Middle frontal gyrus (tissue), 1 donor: ENCODE results near the gene ERMP1.

ENCODE experiments used
- DNase-seq: peaks from one replicate; pipeline ENCODE4 v3.0.0-alpha.2; 2015; ENCODE audit warnings: low spot score; ENCODE audit errors: extremely low spot score

Gene ERMP1

DNA sequence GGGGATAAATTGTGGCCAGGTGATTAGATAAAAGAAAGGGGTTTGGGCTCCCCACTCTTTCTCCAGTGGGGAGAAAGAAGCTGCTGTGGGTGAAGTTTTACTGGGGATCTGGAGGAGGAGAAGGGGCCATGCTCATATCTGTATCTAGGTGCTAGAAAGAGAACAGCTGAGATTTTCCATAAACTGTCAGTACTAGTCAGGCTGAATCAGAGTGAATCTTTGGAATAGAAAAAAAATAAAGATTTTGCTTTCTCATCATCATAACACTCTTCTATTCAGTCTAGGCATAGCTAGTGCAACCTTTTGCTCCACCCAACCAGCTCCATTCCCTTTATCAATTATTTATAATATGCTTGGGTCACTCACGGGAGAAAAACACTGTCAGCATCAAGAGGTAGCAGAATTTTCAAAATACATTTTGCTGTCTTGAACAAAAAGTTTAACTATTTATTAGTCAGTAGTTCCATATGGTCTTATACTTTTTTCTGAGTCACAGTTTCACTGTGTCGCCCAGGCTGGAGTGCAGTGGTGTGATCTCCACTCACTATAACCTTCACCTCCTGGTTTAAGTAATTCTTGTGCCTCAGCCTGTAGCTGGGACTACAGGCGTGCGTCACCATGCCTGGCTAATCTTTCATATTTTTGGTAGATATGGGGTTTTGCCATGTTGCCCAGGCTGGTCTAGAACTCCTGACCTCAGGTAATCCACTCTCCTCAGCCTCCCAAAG lies 21.3 kb upstream of the ERMP1 start:
- DNase-seq = no peak

DNA sequence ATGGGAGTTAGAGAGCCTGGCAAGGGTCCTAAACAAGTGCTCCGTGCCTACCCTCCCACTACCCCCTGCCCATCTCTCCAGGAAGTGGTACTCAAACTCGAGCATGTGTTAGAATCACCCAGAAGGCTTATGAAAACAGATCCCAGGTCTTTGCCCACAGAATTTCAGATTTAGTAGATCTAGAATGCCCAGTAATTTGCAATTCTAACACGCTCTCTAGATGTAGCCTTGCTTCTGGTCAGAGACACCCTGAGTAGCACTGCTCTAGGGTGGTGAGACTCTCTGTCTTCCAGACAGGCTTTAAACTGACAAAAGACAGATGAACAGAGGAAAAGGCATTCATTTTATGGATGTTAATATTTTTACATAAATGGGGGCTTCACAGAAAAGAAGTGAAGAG lies 20.7 kb upstream of the ERMP1 start:
- no peak for DNase-seq

DNA sequence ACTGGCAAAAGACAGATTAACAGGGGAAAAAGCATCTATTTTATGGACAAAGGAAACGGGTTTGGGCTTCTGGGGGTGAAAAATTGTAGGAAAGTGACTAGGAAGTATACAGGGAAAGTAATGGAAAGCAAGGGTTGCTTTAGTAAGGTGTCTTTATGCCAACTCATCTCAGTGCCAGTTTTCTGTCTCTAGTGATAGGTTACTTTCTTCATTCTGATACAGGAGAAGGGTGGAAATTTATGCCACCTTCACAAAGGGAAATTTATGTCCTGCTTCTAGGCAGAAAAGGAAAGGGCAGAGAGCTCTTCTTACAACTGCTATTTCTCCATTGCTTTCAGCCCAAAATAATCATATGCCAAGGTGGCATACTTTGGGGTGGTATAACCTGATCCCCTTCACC lies 20.1 kb upstream of the ERMP1 start:
- DNase-seq = no peak

GRCh38 chr9:5851445-5851844 lies 18.5 kb upstream of the ERMP1 start:
- DNase-seq = no peak

- DNase-seq = no peak
These were observed 17.8 kb upstream of the ERMP1 start for GRCh38 chr9:5850724-5851122.

- no peak for DNase-seq
These were observed 15.5 kb upstream of the ERMP1 start for GRCh38 chr9:5848372-5848882.

DNA sequence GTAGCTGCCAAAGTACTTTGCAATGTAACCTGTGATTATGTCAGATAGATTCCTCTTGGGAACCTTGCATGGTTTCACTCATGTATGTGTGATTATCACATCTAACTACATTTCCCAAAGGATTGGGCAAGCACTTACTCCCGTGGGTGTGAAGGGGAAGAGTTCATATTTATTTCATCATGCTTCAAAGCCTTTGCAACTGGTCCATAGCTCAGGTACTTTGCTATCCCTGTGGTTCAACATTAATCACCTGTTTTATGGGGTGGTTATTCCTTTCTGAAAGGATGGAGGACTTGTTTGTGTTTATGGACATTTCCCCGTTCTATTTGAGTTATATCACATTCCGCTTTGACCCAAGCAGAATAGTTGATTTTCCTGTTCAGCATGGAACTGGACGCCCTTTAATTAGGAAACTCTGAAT lies 13.6 kb upstream of the ERMP1 start:
- DNase-seq = no peak

- no peak for DNase-seq
These were observed 13.2 kb upstream of the ERMP1 start for GRCh38 chr9:5846096-5846495.

DNA sequence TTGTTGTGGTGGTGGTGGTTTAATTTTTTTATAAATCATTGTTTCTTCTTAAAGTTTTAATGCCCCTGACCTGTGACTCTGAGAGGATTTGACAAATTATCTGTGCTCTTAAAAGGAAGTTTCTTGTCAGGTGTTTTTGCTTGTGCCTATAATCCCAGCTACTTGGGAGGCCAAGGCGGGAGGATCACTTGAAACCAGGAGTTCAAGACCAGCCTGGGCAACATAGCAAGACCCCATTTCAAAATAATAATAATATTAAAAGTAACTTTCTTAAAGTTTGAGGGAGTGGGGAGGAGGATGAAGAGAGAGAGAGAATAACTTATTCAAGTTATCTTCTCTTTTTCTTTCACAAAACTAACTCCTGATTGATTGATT lies 12.2 kb upstream of the ERMP1 start:
- DNase-seq = no peak

DNA sequence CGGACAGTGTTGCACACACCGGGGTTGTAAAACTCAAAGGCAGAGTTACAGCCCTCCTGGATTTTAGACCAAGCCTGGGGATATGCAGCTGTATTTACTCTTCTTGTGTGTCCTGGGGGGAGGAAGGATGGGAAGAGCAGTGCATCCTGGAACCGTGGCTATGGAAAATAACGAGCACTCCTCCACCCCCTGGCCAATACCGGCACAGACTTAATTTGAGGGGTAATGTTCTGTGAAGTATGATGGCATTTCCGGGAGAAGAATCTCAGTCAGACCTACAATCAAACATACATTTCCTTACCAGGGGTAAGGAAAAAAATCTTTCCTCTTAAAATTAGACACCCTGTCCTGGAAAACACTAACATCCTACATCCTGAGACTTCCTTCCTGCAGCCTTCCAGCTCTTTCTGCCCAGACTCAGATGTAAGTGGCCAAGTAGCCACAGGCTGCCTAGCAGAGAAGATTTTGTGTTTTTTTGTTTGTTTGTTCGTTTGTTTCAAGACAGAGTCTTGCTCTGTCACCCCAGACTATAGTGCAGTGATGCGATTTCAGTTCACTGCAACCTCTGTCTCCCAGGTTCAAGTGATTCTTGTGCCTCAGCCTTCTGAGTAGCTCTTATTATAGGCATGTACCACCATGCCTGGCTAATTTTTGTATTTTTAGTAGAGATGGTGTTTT lies 11.0 kb upstream of the ERMP1 start:
- DNase-seq = no peak

GRCh38 chr9:5842929-5843793 lies 10.2 kb upstream of the ERMP1 start:
- DNase-seq = no peak

DNA sequence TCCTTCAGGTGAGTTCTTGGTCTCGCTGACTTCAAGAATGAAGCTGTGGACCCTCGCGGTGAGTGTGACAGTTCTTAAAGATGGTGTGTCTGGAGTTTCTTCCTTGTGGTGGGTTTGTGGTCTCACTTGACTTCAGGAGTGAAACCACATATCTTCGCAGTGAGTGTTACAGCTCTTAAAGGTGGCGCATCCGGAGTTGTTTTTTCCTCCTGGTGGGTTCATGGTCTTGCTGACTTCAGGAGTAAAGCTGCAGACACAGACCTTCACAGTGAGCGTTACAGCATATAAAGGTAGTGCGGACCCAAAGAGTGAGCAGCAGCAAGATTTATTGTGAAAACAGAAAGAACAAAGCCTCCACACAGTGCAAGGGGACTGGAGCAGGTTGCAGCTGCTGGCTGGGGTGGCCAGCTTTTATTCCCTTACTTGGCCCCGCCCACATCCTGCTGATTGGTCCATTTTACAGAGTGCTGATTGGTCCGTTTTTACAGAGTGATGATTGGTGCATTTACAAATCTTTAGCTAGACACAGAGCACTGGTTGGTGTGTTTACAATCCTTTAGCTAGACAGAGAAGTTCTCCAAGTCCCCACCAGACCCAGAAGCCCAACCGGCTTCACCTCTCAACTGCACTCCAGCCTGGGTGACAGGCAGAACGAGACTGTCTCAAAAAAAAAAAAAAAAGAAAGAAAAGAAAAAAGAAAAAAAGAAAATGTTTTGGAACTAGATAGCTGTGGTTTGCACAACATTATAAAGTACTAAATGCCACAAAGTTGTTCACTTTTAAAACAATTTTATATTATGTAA lies 9.1 kb upstream of the ERMP1 start:
- no peak for DNase-seq

DNA sequence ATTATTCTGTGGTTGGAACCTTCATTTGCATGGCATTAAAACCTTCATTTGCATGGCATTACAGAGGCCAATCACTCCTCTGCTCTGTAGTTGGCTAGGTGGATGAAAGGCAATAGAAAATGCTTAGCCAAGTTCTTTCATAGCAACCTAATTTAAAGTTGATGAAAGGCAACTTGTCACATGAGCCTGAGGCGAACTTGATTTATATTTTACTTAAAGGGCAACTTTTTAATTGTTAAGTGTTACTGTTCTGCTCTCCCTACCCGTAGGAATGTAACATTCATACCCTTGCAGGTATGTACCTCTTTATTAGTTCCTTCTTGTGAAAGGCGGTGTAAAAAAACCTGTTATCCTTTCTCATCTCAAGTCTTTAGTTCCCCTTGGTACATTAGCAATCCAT lies 7.9 kb upstream of the ERMP1 start:
- DNase-seq = no peak

DNA sequence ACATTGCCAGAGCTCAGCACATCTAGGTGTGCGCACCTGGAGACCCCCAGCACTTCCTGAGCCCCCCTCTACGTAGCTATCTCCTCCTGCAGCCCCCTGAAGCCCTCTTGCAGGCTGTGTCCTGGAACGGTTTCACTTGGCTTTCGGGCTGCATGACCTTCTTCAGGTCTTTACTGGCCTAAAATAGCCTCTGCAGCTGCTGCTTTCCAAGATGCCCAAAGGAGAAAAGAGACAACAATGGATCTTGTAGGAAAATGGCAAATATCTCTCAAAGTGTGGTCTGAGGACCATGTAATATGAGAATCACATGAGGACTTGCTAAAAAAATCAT lies 6.6 kb upstream of the ERMP1 start:
- DNase-seq = no peak

DNA sequence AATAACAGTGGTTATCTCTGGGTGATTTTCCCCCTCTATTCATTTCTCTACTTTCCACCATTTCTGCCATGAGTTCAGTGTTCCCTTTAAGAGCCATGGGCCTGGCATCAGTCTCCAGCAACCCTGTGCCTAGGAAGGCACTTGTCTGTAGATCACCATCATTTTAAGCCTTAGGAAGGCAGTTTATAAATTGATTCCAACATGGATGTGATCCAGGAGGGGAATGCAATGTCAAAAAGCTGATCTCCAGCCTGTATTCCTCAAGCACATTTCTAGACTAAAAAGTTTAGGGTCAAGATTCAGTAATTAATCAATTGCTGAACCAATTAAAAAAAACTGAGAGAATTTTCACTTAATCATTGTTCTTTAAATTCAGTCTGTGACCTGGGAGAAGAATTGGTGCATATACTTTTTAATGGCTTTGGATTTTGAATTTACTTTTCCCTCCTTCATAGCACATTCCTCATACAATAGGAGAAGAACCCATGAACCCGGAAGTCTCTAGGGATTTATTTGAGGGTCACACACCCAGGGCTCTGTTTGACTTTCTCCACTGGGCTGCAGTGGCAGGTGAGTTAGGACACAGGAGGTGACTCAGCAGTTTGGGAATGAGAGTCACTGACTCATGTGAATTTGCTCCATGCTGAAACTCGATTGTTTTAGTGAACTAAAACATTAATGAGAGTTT lies 6.1 kb upstream of the ERMP1 start:
- DNase-seq = no peak

- no peak for DNase-seq
These were observed 2.9 kb upstream of the ERMP1 start for GRCh38 chr9:5835808-5836207.

- no peak for DNase-seq
These were observed 1.3 kb upstream of the ERMP1 start for GRCh38 chr9:5834214-5834613.

DNA sequence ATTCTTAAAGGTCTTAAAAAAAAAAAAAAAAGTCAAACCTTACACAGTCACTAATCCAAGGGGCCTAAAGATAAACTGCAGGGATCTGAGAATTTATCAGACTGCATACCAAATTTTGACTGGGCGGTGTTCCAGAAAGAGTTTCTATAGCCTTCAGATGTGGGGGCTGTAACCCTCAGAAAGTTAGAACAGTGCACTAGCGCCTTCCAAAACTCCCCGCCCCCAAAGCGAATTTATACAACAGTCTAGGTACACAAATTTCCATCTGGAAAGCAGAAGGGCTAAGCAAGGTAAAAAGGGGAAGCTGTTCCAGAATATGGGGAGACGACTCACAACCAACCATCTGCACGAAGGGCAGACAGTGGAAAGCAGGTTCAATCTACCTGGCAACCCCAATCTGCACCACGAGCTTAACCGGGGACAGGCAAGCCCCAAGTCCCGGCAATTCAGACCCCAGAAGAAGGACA lies 813 bp downstream of the ERMP1 start:
- DNase-seq = no peak

GRCh38 chr9:5825895-5826622 lies 6.9 kb downstream of the ERMP1 start:
- no peak for DNase-seq

GRCh38 chr9:5825223-5825622 lies 7.7 kb downstream of the ERMP1 start:
- DNase-seq = no peak
